GM21367 (cell line): Measurements from ENCODE around the gene ZBTB17.
"Not testable (repeated sequence)": the region's sequence is repeated elsewhere in the genome, so short reads cannot be mapped to it uniquely, and the experiment has no call there.

ENCODE experiments used
- ATAC-seq: cut with Tn5 transposase; IDR thresholded peaks from one replicate; pipeline ENCODE4 v1.9.1; 2021; ENCODE audit not compliant: unreplicated experiment

Gene ZBTB17

GRCh38 chr1:15938628-15939161, 37.2 kb downstream of the ZBTB17 start:
- no peak for ATAC-seq

DNA sequence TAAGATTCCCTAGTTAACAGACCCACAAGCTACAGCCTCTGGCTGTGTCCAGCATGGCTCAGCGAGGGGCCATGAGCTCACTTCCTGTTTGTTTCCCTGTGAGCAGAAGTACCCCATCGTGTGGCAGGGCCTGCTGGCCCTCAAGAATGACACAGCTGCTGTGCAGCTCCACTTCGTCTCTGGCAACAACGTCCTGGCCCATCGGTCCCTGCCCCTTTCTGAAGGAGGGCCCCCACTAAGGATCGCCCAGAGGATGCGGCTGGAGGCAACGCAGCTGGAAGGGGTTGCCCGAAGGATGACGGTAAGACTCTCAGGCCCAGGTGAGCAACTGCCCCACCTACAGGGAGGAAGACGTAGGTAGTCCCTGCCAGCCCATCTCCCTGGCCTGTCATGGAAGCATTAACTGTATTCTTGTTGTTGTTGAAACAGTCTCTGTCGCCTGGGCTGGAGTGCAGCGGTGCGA, 38.2 kb downstream of the ZBTB17 start:
- no peak for ATAC-seq

DNA sequence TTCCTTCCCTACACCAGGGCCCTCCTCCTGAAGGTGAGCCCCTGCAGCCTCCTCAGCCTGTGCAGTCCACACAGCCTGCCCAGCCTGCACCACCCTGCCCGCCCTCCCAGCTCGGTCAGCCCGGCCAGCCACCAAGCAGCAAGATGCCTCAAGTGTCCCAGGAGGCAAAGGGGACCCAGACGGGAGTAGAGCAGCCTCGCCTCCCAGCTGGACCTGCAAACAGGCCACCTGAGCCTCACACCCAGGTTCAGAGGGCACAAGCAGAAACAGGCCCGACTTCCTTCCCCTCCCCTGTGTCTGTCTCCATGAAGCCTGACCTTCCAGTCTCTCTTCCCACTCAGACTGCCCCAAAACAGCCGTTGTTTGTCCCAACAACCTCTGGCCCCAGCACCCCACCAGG, 38.8 kb downstream of the ZBTB17 start:
- ATAC-seq: no peak

- no peak for ATAC-seq
Observed at GRCh38 chr1:15936025-15936424, 39.9 kb downstream of the ZBTB17 start.

- no peak for ATAC-seq
Observed at GRCh38 chr1:15935056-15935950, 40.6 kb downstream of the ZBTB17 start.

DNA sequence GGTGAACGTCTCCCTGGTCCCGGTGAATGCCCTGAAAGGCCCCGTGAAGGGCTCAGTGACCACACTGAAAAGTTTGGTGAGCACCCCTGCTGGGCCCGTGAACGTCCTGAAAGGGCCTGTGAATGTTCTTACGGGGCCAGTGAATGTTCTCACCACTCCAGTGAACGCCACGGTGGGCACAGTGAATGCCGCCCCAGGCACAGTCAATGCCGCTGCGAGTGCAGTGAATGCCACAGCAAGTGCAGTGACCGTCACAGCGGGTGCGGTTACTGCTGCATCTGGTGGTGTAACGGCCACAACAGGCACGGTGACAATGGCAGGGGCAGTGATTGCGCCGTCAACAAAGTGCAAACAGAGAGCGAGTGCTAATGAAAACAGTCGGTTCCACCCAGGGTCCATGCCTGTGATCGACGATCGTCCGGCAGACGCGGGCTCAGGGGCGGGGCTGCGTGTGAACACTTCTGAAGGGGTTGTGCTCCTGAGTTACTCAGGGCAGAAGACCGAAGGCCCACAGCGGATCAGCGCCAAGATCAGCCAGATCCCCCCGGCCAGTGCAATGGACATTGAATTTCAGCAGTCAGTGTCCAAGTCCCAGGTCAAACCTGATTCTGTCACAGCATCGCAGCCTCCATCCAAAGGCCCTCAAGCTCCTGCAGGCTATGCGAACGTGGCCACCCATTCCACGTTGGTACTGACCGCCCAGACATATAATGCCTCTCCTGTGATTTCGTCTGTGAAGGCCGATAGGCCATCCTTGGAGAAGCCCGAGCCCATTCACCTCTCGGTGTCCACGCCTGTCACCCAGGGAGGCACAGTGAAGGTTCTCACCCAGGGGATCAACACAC, 41.5 kb downstream of the ZBTB17 start:
- ATAC-seq: no peak

DNA sequence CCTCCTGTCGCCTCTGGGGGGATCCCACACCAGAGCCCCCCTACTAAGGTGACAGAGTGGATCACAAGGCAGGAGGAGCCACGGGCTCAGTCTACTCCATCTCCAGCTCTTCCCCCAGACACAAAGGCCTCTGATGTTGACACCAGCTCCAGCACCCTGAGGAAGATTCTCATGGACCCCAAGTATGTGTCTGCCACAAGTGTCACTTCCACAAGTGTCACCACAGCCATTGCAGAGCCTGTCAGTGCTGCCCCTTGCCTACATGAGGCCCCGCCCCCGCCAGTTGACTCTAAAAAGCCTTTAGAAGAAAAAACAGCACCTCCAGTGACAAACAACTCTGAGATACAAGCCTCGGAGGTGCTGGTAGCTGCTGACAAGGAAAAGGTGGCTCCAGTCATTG, 42.2 kb downstream of the ZBTB17 start:
- ATAC-seq: no peak

GRCh38 chr1:15932612-15933011, 43.3 kb downstream of the ZBTB17 start:
- no peak for ATAC-seq

DNA sequence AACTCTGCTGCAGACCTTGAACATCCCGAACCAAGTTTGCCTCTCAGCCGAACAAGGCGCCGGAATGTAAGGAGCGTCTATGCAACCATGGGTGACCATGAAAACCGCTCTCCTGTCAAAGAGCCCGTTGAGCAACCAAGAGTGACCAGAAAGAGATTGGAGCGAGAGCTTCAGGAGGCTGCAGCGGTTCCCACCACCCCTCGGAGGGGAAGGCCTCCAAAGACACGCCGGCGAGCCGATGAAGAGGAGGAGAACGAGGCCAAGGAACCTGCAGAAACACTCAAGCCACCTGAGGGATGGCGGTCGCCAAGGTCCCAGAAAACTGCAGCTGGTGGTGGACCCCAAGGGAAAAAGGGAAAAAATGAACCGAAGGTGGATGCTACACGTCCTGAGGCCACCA, 44.0 kb downstream of the ZBTB17 start:
- no peak for ATAC-seq

DNA sequence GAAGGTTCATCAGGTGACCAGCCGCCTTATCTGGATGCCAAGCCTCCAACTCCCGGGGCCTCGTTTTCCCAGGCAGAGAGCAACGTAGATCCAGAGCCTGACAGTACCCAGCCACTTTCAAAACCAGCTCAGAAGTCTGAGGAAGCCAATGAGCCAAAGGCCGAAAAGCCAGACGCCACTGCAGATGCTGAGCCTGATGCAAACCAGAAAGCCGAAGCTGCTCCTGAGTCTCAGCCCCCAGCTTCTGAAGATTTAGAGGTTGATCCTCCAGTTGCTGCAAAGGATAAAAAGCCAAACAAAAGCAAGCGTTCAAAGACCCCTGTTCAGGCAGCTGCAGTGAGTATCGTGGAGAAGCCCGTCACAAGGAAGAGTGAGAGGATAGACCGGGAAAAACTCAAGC, 44.5 kb downstream of the ZBTB17 start:
- ATAC-seq: no peak

GRCh38 chr1:15928971-15929965, 46.6 kb downstream of the ZBTB17 start:
- no peak for ATAC-seq

DNA sequence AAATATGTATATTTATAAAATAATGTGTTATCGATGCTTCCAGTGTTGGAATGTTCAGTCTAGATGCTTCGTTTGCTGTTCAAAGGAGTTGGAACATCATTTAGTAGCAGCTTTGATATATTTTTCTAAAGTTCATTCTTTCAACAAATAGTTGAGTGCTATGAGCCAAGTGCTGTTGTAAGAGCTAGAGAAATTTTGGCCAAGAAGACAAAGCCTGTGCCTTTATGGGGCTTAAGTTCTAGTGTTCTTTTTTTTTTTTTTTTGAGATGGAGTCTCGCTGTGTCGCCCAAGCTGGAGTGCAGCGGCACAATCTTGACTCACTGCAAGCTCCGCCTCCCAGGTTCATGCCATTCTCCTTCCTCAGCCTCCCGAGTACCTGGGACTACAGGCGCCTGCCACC, 49.5 kb downstream of the ZBTB17 start:
- ATAC-seq: not testable (repeated sequence)

DNA sequence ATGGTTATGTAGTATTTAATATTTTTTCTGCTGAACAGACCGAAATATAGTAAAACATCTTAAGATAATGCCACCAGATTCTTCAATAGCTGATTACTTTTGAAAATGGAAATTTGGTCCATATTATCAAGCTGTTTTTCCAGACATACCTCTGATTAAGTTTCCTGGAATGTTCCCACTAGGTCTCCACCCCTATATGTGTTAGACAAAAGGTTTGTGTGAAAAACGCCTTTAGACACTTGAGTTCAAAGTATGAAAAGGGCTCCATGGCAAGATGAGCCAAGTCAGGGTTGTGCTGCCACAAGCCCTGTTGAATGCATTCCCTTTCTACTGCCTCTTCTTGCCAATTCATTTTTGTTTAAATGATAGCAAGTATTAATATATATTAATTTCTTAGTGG, 52.7 kb downstream of the ZBTB17 start:
- ATAC-seq: no peak

GRCh38 chr1:15918962-15919715, 56.8 kb downstream of the ZBTB17 start:
- ATAC-seq: no peak

DNA sequence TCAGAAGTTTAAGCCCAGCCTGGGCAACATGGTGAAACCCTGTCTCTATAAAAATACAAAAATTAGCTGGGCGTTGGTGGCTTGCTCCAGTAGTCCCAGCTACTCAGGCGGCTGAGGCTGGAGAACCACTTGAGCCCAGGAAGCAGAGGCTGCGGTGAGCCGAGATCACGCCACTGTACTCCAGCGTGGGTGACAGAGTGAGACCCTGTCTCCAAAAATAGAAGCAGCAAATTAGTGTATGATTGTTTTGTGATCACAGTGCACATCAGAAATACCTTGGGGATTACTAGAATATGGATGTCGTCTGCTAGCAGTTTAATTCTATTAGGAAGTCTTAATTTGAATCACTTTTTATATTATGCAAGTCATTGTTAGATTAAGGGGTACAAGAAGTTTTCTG, 59.0 kb downstream of the ZBTB17 start:
- ATAC-seq: no peak

DNA sequence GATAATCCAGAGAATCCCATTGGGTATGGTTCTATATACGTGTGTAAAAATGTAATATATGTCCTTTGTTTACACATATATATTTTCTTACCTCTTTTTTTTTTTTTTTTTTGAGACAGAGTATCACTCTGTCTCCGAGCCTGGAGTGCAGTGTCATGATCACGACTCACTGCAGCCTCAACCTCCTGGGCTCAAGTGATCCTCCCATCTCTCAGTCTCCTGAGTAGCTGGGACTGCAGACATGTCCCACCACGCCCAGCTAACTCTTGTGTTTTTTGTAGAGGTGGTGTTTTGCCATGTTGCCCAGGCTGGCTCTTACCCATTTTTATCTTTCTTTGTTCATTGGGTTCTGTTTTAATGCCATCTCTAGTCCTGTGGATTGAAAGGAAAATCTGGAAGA, 59.5 kb downstream of the ZBTB17 start:
- ATAC-seq: no peak

GRCh38 chr1:15915991-15916390, 59.9 kb downstream of the ZBTB17 start:
- no peak for ATAC-seq

DNA sequence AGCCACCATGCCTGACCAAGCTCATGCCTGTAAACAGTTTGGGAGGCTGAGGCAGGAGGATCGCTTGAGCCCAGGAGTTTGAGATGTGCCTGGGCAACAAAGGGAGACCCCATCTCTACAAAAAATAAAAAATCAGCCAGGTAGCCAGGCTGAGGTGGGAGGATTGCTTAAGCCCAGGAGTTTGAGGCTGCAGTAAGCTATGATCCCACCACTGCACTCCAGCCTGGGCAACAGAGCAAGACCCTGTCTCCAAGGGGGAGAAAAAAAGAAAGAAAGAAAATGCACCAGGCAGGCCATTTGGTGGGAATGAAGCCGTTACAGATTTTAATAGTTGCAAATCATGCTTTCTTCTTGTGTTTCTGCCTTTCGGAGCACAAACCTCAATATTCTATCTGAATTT, 62.3 kb downstream of the ZBTB17 start:
- ATAC-seq: not testable (repeated sequence)

DNA sequence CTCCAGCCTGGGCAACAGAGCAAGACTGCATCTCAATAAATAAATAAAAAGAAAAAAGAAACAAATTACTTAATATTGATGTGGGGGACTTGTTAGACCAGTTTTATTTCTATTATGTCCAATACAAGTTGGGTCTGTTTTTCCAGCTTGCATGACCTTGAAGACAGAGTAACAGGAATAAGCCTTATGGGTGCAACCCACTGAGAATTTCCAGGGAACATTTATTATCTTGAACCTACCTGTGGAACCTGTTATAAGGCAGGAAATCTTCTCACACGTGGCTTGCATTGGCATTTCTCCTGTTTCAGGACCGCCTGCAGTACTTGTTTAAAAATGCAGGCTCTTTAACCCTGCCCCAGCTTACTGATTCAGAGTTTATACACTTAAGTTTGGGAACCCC, 64.0 kb downstream of the ZBTB17 start:
- ATAC-seq: no peak

DNA sequence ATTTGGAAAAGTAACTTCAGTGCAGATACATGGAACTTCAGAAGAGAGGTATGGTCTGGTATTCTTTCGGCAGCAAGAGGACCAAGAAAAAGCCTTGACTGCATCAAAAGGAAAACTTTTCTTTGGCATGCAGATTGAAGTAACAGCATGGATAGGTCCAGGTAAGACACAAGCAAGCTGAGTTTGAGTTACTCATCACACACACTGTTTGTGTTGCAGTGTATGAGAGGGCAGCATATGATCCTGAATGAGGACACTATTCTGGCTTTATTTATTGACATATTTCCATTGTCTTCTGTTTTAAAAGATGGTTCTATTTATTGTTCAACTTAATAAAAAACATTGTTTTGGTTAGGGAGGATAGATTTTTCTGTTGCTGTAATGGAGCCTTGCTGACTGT, 64.8 kb downstream of the ZBTB17 start:
- ATAC-seq: no peak
